ENCODE data around the gene DPM1.

The DPM1 gene

DNA sequence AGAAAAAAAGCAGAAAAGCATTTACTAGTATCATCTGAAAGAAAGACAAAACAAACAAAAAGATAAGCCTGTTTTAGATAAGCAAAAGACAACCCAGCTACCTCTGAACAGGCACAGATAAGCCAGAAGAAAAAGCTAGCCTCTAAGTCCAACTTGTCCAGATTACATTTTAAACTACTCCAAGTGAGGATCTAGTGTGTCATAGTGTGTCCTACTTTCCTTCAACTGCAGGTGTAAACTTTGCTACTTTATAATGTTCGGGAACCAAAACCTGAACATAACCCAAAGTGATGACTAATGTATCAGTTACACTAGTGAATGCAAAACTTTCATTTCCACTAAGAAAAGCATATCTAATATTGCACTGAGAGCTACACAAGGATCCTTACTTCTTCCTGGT lies 46.6 kb downstream of the DPM1 start:
- H3K4me1 ChIP-seq (ENCODE audit: control insufficient read depth in 1 of 2, insufficient read depth in 2 of 2, low read length in 2 of 2) = peaks cover 14 to 48% of the 10 kb centered on the region in 2 donors
- no peaks in the 10 kb centered on the region for H3K27me3 ChIP-seq (ENCODE audit: low read depth, low read length)
- no peaks in the 10 kb centered on the region for H3K36me3 ChIP-seq (ENCODE audit: control insufficient read depth in 1 of 2, insufficient read depth in 2 of 2, low read length in 2 of 2)
- no peaks in the 10 kb centered on the region for H3K9me3 ChIP-seq (ENCODE audit: control insufficient read depth in 1 of 2, low read length in 2 of 2)
- no peak overlapping the region for H3K4me3 ChIP-seq (ENCODE audit: low read depth in 1 of 2, low read length in 2 of 2)
- H3K27ac ChIP-seq (ENCODE audit: low read length) = no peak overlapping the region

DNA sequence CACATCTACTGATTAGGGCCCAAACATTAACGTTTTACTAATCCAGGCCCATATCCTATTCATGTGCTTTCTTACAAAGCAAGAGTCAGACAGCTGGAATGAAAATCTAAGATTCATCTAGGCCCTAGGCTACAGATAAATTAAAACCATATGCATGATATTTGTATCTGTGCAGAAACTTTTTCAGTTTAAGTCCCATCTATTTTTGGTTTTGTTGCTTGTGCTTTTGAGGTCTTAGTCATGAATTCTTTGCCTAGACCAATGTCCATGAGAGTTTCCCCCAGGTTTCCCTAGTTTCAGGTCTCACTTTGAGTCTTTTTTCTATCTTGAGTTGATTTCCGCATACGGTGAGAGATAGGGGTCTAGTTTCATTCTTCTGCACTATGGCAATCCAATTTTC lies 47.3 kb downstream of the DPM1 start:
- Histone ChIP-seq H3K36me3 (ENCODE audit: control insufficient read depth in 1 of 2, insufficient read depth in 2 of 2, low read length in 2 of 2) (no peaks in the 10 kb centered on the region), H3K9me3 (ENCODE audit: control insufficient read depth in 1 of 2, low read length in 2 of 2) (no peaks in the 10 kb centered on the region), H3K27ac (ENCODE audit: low read length) (no peak overlapping the region), H3K4me1 (ENCODE audit: control insufficient read depth in 1 of 2, insufficient read depth in 2 of 2, low read length in 2 of 2) (peaks cover 7 to 41% of the 10 kb centered on the region in 2 donors), H3K4me3 (ENCODE audit: low read depth in 1 of 2, low read length in 2 of 2) (no peak overlapping the region), H3K27me3 (ENCODE audit: low read depth, low read length) (no peaks in the 10 kb centered on the region)

DNA sequence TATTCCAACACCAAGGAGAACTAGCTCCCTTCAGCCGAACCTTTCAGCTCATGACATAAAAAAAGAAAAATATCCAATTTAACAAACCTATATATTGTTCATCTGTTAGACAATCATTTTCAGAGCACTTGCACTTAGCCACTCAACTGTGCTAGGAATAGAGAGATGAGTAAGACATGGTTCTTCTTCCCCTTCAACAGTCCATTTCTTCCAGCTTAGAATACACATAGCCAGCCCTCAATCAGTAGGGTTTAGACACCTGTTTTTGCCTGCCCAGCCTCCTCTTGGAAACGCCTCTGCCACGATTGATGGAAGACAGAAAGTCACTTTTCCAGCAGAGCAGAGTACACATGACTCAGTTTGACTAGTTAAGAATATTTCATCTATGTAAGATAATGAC lies 48.9 kb downstream of the DPM1 start:
- H3K4me1 ChIP-seq (ENCODE audit: control insufficient read depth in 1 of 2, insufficient read depth in 2 of 2, low read length in 2 of 2) = peaks cover 0 to 30% of the 10 kb centered on the region in 2 donors

DNA sequence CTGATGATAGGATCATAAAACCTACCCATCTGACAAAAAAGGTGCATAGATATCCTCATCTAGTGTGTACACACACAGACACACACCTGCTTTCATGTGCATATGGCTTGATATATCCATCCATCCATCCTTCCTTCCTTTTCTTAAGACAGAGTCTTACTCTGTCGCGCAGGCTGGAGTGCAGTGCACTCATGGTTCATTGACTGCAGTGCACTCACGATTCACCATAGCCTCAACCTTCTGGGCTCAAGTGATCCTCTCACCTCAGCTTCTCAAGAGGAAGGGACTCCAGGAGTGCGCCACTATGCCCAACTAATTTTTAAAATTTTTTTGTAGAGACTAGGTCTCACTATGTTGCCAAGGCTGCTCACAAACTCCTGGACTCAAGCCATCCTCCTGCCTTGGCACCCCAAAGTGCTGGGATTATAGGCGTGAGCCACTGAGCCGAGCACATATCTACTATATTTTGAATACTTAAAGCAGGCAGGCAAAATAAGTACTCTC lies 54.2 kb downstream of the DPM1 start:
- no peak overlapping the region for H3K4me3 ChIP-seq (ENCODE audit: low read depth in 1 of 2, low read length in 2 of 2)
- H3K36me3 ChIP-seq (ENCODE audit: control insufficient read depth in 1 of 2, insufficient read depth in 2 of 2, low read length in 2 of 2) = peaks cover 10 to 18% of the 10 kb centered on the region in 2 donors
- no peaks in the 10 kb centered on the region for H3K9me3 ChIP-seq (ENCODE audit: control insufficient read depth in 1 of 2, low read length in 2 of 2)
- H3K27ac ChIP-seq (ENCODE audit: low read length) = no peak overlapping the region
- H3K27me3 ChIP-seq (ENCODE audit: low read depth, low read length) = no peaks in the 10 kb centered on the region
- H3K4me1 ChIP-seq (ENCODE audit: control insufficient read depth in 1 of 2, insufficient read depth in 2 of 2, low read length in 2 of 2) = peaks cover 0 to 14% of the 10 kb centered on the region in 2 donors

More for the DNA sequence above, 48.9 kb downstream of the DPM1 start:
- Histone ChIP-seq H3K36me3 (ENCODE audit: control insufficient read depth in 1 of 2, insufficient read depth in 2 of 2, low read length in 2 of 2) (no peaks in the 10 kb centered on the region), H3K4me3 (ENCODE audit: low read depth in 1 of 2, low read length in 2 of 2) (no peak overlapping the region), H3K27me3 (ENCODE audit: low read depth, low read length) (no peaks in the 10 kb centered on the region), H3K9me3 (ENCODE audit: control insufficient read depth in 1 of 2, low read length in 2 of 2) (no peaks in the 10 kb centered on the region), H3K27ac (ENCODE audit: low read length) (no peak overlapping the region)

DNA sequence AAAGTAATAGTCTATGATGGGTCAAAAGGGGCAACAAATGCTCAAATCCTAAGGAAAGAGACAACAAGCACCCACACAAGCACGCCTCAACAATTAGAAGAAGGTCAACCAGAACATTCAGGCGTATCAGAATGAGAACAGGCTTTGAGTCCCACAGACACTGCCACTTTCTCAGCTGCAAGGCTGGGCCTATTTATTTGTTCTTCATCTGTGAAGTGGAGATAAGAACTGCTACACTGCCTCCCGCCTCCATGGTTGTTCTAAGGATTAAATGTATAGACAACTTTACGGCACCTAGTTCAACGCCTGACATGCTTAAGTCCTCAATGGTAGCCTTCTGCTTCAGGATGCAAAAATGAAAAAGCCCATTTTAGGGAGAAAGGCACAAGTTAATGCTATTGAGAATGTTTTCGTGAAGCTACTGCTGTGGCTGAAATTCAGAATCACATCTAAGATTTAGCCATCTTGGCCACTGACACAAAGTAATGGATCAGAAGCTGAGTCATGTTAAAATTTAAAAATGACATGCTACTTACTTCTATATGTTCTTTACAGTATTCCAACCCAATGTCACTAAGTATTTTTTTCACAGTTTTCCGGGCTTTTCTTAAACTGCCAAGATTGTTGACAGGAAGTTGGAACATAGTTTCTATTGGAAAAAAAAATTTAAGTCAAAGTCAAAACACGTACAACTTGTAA lies 54.8 kb downstream of the DPM1 start:
- Histone ChIP-seq H3K27ac (ENCODE audit: low read length) (no peak overlapping the region), H3K4me3 (ENCODE audit: low read depth in 1 of 2, low read length in 2 of 2) (no peak overlapping the region), H3K27me3 (ENCODE audit: low read depth, low read length) (no peaks in the 10 kb centered on the region), H3K9me3 (ENCODE audit: control insufficient read depth in 1 of 2, low read length in 2 of 2) (no peaks in the 10 kb centered on the region), H3K36me3 (ENCODE audit: control insufficient read depth in 1 of 2, insufficient read depth in 2 of 2, low read length in 2 of 2) (peaks cover 10 to 20% of the 10 kb centered on the region in 2 donors), H3K4me1 (ENCODE audit: control insufficient read depth in 1 of 2, insufficient read depth in 2 of 2, low read length in 2 of 2) (peaks cover 0 to 14% of the 10 kb centered on the region in 2 donors)

DNA sequence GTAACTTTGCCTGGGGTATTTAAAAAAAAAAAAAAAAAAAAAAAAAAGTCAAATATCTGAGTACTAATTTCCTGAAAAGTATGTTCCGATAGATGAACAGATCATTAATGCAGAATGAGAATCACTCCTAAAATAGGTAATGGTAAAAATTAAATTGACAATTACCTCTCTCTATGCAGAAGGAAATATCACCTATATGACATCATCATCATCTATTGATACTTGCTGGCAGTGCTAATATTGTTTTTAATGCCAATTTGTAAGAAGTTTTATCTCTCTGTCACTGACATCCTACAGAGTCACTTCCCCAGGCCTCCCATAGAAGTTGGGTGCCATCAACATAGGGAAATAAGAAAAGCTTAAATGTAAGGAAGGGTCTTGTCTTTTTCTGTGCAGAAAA lies 57.0 kb downstream of the DPM1 start:
- peaks cover 21 to 38% of the 10 kb centered on the region in 2 donors for H3K36me3 ChIP-seq (ENCODE audit: control insufficient read depth in 1 of 2, insufficient read depth in 2 of 2, low read length in 2 of 2)
- no peaks in the 10 kb centered on the region for H3K27me3 ChIP-seq (ENCODE audit: low read depth, low read length)
- H3K9me3 ChIP-seq (ENCODE audit: control insufficient read depth in 1 of 2, low read length in 2 of 2) = no peaks in the 10 kb centered on the region
- H3K4me1 ChIP-seq (ENCODE audit: control insufficient read depth in 1 of 2, insufficient read depth in 2 of 2, low read length in 2 of 2) = peaks cover 0 to 14% of the 10 kb centered on the region in 2 donors
- H3K27ac ChIP-seq (ENCODE audit: low read length) = no peak overlapping the region
- no peak overlapping the region for H3K4me3 ChIP-seq (ENCODE audit: low read depth in 1 of 2, low read length in 2 of 2)

DNA sequence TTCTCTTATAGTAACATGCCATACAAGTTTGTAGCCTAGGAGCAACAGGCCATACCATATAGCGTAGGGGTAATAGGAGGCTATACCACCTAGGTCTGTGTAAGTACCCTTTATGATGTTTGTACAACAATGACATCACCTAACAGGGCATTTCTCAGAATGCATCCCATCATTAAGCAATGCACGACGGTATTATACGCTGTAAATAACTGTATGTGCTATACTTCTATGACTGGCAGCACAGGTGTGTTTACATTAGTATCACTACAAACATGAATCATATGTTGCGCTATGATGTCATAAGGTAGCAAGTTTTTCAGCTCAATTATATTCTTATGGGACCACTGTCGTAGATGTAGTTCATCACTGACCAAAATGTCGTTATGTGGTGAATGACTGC lies 58.1 kb downstream of the DPM1 start:
- Histone ChIP-seq H3K36me3 (ENCODE audit: control insufficient read depth in 1 of 2, insufficient read depth in 2 of 2, low read length in 2 of 2) (peaks cover 21 to 38% of the 10 kb centered on the region in 2 donors), H3K27ac (ENCODE audit: low read length) (no peak overlapping the region), H3K4me3 (ENCODE audit: low read depth in 1 of 2, low read length in 2 of 2) (no peak overlapping the region), H3K27me3 (ENCODE audit: low read depth, low read length) (no peaks in the 10 kb centered on the region), H3K4me1 (ENCODE audit: control insufficient read depth in 1 of 2, insufficient read depth in 2 of 2, low read length in 2 of 2) (peaks cover 0 to 14% of the 10 kb centered on the region in 2 donors), H3K9me3 (ENCODE audit: control insufficient read depth in 1 of 2, low read length in 2 of 2) (no peaks in the 10 kb centered on the region)

DNA sequence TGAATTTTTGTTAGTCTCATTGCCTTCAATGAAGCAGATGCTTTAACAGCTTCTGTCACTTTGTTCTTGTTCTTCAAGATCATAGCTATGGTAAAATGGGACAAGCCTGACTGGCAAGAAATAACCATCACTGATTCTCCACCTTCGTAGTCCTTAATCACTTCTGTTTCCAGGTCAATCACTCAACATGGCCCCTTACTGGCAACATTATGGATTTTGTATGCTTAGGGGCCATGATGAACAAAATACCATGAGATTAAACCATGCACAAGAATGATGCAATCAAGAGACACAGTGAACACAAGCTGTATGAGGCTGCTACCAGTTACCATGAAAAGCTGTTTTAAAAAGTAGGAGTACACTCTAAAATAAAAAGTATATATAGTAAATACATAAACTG lies 59.9 kb downstream of the DPM1 start:
- peaks cover 0 to 4% of the 10 kb centered on the region in 2 donors for H3K4me1 ChIP-seq (ENCODE audit: control insufficient read depth in 1 of 2, insufficient read depth in 2 of 2, low read length in 2 of 2)
- H3K4me3 ChIP-seq (ENCODE audit: low read depth in 1 of 2, low read length in 2 of 2) = no peak overlapping the region
- no peaks in the 10 kb centered on the region for H3K27me3 ChIP-seq (ENCODE audit: low read depth, low read length)
- H3K9me3 ChIP-seq (ENCODE audit: control insufficient read depth in 1 of 2, low read length in 2 of 2) = no peaks in the 10 kb centered on the region
- no peak overlapping the region for H3K27ac ChIP-seq (ENCODE audit: low read length)
- peaks cover 33 to 49% of the 10 kb centered on the region in 2 donors for H3K36me3 ChIP-seq (ENCODE audit: control insufficient read depth in 1 of 2, insufficient read depth in 2 of 2, low read length in 2 of 2)

DNA sequence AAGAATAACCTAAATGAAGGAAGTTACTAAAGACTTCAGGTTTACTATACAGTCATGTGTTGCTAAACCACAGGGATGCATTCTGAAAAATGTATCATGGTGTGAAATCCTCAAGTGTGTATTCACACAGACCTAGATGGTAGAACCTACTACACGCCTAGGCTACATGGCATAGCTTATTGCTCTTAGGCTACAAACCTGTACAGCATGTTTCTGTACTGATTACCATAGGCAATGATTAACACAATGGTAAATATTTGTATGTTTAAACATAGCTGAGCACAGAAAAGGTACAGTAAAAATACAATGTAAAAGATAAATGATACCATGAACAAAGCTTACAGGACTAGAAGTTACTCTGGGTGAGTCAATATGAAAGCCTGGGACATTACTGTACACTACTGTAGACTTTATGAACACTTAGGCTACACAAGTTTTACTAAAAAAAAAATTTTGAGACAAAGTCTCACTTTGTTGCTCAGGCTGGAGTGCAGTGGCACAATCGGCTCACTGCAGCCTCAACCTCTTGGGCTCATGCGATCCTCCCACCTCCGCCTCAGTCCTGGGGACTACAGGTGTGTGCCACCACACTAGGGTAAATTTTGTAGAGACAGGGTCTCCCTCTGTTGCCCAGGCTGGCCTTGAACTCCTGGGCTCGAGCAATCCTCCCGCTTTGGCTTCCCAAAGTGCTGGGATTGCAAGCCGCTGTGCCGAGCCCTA lies 63.1 kb downstream of the DPM1 start:
- H3K27ac ChIP-seq (ENCODE audit: low read length) = no peak overlapping the region
- no peaks in the 10 kb centered on the region for H3K9me3 ChIP-seq (ENCODE audit: control insufficient read depth in 1 of 2, low read length in 2 of 2)
- no peaks in the 10 kb centered on the region for H3K4me1 ChIP-seq (ENCODE audit: control insufficient read depth in 1 of 2, insufficient read depth in 2 of 2, low read length in 2 of 2)
- no peaks in the 10 kb centered on the region for H3K27me3 ChIP-seq (ENCODE audit: low read depth, low read length)
- peaks cover 50 to 67% of the 10 kb centered on the region in 2 donors for H3K36me3 ChIP-seq (ENCODE audit: control insufficient read depth in 1 of 2, insufficient read depth in 2 of 2, low read length in 2 of 2)
- no peak overlapping the region for H3K4me3 ChIP-seq (ENCODE audit: low read depth in 1 of 2, low read length in 2 of 2)

DNA sequence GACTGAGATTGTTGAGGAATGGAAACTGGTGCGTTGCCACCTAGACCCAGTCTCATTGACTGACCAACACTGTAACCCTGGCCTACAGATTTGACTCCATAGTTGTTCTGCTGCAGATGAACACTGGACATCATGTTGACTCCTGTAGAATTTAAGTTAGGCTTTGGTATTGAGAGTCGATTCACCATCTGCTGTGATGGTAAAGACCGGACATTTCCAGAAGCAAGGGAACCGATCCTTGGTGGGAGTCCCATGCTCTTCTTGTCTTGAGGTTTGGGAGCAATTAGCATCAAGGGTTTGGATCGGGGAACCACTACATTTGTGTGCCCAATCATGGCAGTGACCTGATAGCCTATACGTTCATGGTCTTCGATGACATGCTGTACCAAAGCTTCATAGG lies 64.7 kb downstream of the DPM1 start:
- H3K27me3 ChIP-seq (ENCODE audit: low read depth, low read length) = no peaks in the 10 kb centered on the region
- H3K9me3 ChIP-seq (ENCODE audit: control insufficient read depth in 1 of 2, low read length in 2 of 2) = no peaks in the 10 kb centered on the region
- H3K4me3 ChIP-seq (ENCODE audit: low read depth in 1 of 2, low read length in 2 of 2) = no peak overlapping the region
- peaks cover 59 to 76% of the 10 kb centered on the region in 2 donors for H3K36me3 ChIP-seq (ENCODE audit: control insufficient read depth in 1 of 2, insufficient read depth in 2 of 2, low read length in 2 of 2)
- H3K4me1 ChIP-seq (ENCODE audit: control insufficient read depth in 1 of 2, insufficient read depth in 2 of 2, low read length in 2 of 2) = no peaks in the 10 kb centered on the region
- H3K27ac ChIP-seq (ENCODE audit: low read length) = no peak overlapping the region

DNA sequence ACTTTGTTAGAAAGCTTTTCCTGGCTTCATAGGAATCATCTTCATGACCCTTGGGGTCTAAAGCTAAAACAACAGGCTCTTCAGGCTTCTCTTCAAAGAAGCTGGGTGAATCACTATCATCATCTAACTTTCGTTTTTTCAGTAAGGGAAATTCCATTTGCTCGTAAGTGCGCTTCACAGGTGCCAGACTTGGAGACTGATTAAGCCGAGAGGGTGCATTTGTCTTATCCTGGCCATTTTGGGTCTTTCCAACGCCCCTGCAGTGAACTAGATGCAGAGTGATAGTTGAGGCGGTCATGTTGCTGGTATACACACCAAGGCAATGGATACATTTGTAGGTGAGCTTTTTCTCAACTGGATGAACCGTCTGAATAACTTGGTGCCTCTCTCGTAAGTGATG lies 65.9 kb downstream of the DPM1 start:
- Histone ChIP-seq H3K36me3 (ENCODE audit: control insufficient read depth in 1 of 2, insufficient read depth in 2 of 2, low read length in 2 of 2) (peaks cover 49 to 68% of the 10 kb centered on the region in 2 donors), H3K27me3 (ENCODE audit: low read depth, low read length) (no peaks in the 10 kb centered on the region), H3K9me3 (ENCODE audit: control insufficient read depth in 1 of 2, low read length in 2 of 2) (no peaks in the 10 kb centered on the region), H3K4me1 (ENCODE audit: control insufficient read depth in 1 of 2, insufficient read depth in 2 of 2, low read length in 2 of 2) (no peaks in the 10 kb centered on the region), H3K4me3 (ENCODE audit: low read depth in 1 of 2, low read length in 2 of 2) (no peak overlapping the region), H3K27ac (ENCODE audit: low read length) (no peak overlapping the region)

All from muscle layer of duodenum (tissue), 2 donors.